H1 (cell line): Measurements from ENCODE around the gene CCNJ. TPM values are rescaled to one million over a fixed set of nuclear protein-coding genes. Genes with fewer than 3 reads are reported as not detected.
"Not testable (repeated sequence)": the region's sequence is repeated elsewhere in the genome, so short reads cannot be mapped to it uniquely, and the experiment has no call there.

Source experiments
- CTCF ChIA-PET: fragments of 300-600 bp; sonication (Branson Sonifier 250); formaldehyde crosslinking; loops from one replicate; lab custom pipeline; 2021; ENCODE audit not compliant: partially characterized antibody; lab: Charles Lee
- POLR2A ChIA-PET: fragments of 300-600 bp; sonication (Branson Sonifier 250); formaldehyde crosslinking; loops from one replicate; lab custom pipeline; 2021; ENCODE audit warnings: inconsistent platforms; ENCODE audit not compliant: partially characterized antibody; lab: Charles Lee
- DNase-seq, 2 experiments: peaks; one replicate each; pipeline versions ENCODE4 v3.0.0 to v3.0.0-alpha.2; 2010 to 2022; ENCODE audit warnings: low spot score in 2 of 2, low read depth in 1 of 2, mixed read lengths in 1 of 2
- FAIRE-seq: peaks from 2 replicates; lab custom pipeline; 2011; peaks lifted over from hg19 to GRCh38; lab: Jason Lieb, UNC
- H2AFZ ChIP-seq: 2 replicates; pipeline ENCODE4 v1.8.1; 2012; ENCODE audit warnings: low read length, inconsistent platforms
- H2AK5ac ChIP-seq: 2 replicates; pipeline ENCODE4 v1.6.1; 2013; ENCODE audit warnings: low read depth, low read length
- H2BK120ac ChIP-seq: replicated peaks from 2 replicates; pipeline ENCODE3; 2013; ENCODE audit warnings: low read depth, low read length, inconsistent platforms
- H2BK12ac ChIP-seq: 2 replicates; pipeline ENCODE4 v1.6.1; 2013; ENCODE audit warnings: low read depth, low read length
- H2BK15ac ChIP-seq: 2 replicates; pipeline ENCODE4 v1.6.1; 2013; ENCODE audit warnings: low read length
- H2BK20ac ChIP-seq: 2 replicates; pipeline ENCODE4 v1.6.1; 2013; ENCODE audit warnings: low read length
- H2BK5ac ChIP-seq: 2 replicates; pipeline ENCODE4 v1.6.1; 2013; ENCODE audit warnings: low read depth, low read length
- H3K14ac ChIP-seq: 2 replicates; pipeline ENCODE4 v1.6.1; 2013; ENCODE audit warnings: inconsistent platforms; ENCODE audit not compliant: insufficient read length
- H3K18ac ChIP-seq: 2 replicates; pipeline ENCODE4 v1.6.1; 2013; ENCODE audit warnings: low read length; ENCODE audit errors: extremely low read depth
- H3K23ac ChIP-seq: 2 replicates; pipeline ENCODE4 v1.6.1; 2013; ENCODE audit warnings: inconsistent platforms; ENCODE audit not compliant: insufficient read length
- H3K23me2 ChIP-seq: 2 replicates; pipeline ENCODE4 v1.6.1; 2013; ENCODE audit warnings: low read depth, low read length
- H3K27ac ChIP-seq: 2 replicates; pipeline ENCODE4 v1.6.1; 2011; ENCODE audit warnings: low read depth, low read length, inconsistent platforms
- H3K27me3 ChIP-seq, 4 experiments: replicated peaks in 1 of 4; 1 replicate in 1 of 4; 2 replicates in 3 of 4; pipeline versions ENCODE4 v1.6.1 to v1.8.1; 2011 to 2013; ENCODE audit warnings: low read length in 3 of 4, mild to moderate bottlenecking in 3 of 4, inconsistent platforms in 2 of 4, mixed read lengths in 2 of 4, moderate library complexity in 1 of 4; ENCODE audit not compliant: control insufficient read depth in 3 of 4, insufficient read depth in 3 of 4; ENCODE audit errors: extremely low read depth in 1 of 4
- H3K36me3 ChIP-seq, 4 experiments: 2 replicates each; pipeline versions ENCODE4 v1.6.1 to v1.8.1; 2011 to 2013; ENCODE audit warnings: mild to moderate bottlenecking in 4 of 4, low read length in 3 of 4, moderate library complexity in 2 of 4, control low read depth in 1 of 4, inconsistent platforms in 1 of 4; ENCODE audit not compliant: insufficient read depth in 4 of 4, control insufficient read depth in 2 of 4
- H3K4ac ChIP-seq: replicated peaks from 2 replicates; pipeline ENCODE3; 2013; ENCODE audit warnings: low read length, low read depth, mixed read lengths, inconsistent platforms; ENCODE audit not compliant: insufficient read length
- H3K4me1 ChIP-seq, 4 experiments: replicated peaks in 1 of 4; 1 replicate in 1 of 4; 2 replicates in 3 of 4; pipeline versions ENCODE4 v1.6.1 to v1.8.1; 2011 to 2013; ENCODE audit warnings: low read length in 3 of 4, inconsistent platforms in 2 of 4, mixed read lengths in 1 of 4; ENCODE audit not compliant: insufficient read depth in 4 of 4, control insufficient read depth in 3 of 4
- H3K4me2 ChIP-seq, 2 experiments: 2 replicates each; pipeline versions ENCODE4 v1.6.1 to v1.8.1; 2011 to 2013; ENCODE audit warnings: low read depth in 2 of 2, low read length in 2 of 2, control low read depth in 1 of 2, inconsistent platforms in 1 of 2, mild to moderate bottlenecking in 1 of 2; ENCODE audit not compliant: insufficient read depth in 1 of 2
- H3K4me3 ChIP-seq, 4 experiments: fragments of 200-600, 300-600 bp in 1 of 4; sonication (generic), shearing (Covaris generic), sonication (Bioruptor Twin) in 1 of 4; 2 replicates each; pipeline versions ENCODE4 v1.5.1 to v1.8.1; 2011 to 2016; ENCODE audit warnings: low read length in 4 of 4, low read depth in 3 of 4, control low read depth in 2 of 4, inconsistent platforms in 2 of 4, mild to moderate bottlenecking in 2 of 4, mixed read lengths in 1 of 4, moderate library complexity in 1 of 4; ENCODE audit not compliant: insufficient read depth in 2 of 4; ENCODE audit errors: extremely low read depth in 1 of 4
- H3K56ac ChIP-seq: replicated peaks from 2 replicates; pipeline ENCODE3; 2013; ENCODE audit warnings: low read depth, mild to moderate bottlenecking, mixed read lengths, low read length, inconsistent platforms; ENCODE audit not compliant: insufficient read length
- H3K79me1 ChIP-seq: 2 replicates; pipeline ENCODE4 v1.6.1; 2013; ENCODE audit warnings: low read depth, low read length, control low read depth
- H3K79me2 ChIP-seq, 2 experiments: 2 replicates each; pipeline versions ENCODE4 v1.6.1 to v1.8.1; 2012 to 2013; ENCODE audit warnings: low read length in 2 of 2, mild to moderate bottlenecking in 2 of 2, inconsistent platforms in 1 of 2; ENCODE audit not compliant: insufficient read depth in 2 of 2, control insufficient read depth in 1 of 2
- H3K9ac ChIP-seq, 4 experiments: replicated peaks in 1 of 4; 1 replicate in 1 of 4; 2 replicates in 3 of 4; pipeline versions ENCODE4 v1.6.1 to v1.8.1; 2011 to 2013; ENCODE audit warnings: low read depth in 3 of 4, low read length in 3 of 4, control low read depth in 2 of 4, mild to moderate bottlenecking in 2 of 4, moderate library complexity in 2 of 4, inconsistent platforms in 1 of 4; ENCODE audit errors: extremely low read depth in 1 of 4
- H3K9me3 ChIP-seq, 2 experiments: 2 replicates each; pipeline versions ENCODE4 v1.6.1 to v1.8.1; 2012 to 2013; ENCODE audit warnings: mild to moderate bottlenecking in 2 of 2, moderate library complexity in 2 of 2, control low read depth in 1 of 2, inconsistent platforms in 1 of 2, low read depth in 1 of 2, low read length in 1 of 2, mixed read lengths in 1 of 2; ENCODE audit not compliant: insufficient read depth in 2 of 2
- H4K20me1 ChIP-seq, 2 experiments: replicated peaks in 1 of 2; 2 replicates each; pipeline versions ENCODE3 to v1.8.1; 2011 to 2013; ENCODE audit warnings: inconsistent platforms in 2 of 2, low read length in 2 of 2, mild to moderate bottlenecking in 1 of 2; ENCODE audit not compliant: insufficient read depth in 2 of 2, control insufficient read depth in 1 of 2
- H4K5ac ChIP-seq: 2 replicates; pipeline ENCODE4 v1.6.1; 2013; ENCODE audit warnings: low read length, low read depth, mixed read lengths, inconsistent platforms; ENCODE audit not compliant: insufficient read length
- H4K8ac ChIP-seq: 2 replicates; pipeline ENCODE4 v1.8.0; 2013; ENCODE audit warnings: mild to moderate bottlenecking, moderate library complexity, low read length, inconsistent platforms; ENCODE audit not compliant: insufficient read depth; ENCODE audit errors: extremely low read depth
- H4K91ac ChIP-seq: replicated peaks from 2 replicates; pipeline ENCODE3; 2013; ENCODE audit warnings: low read length, mixed read lengths, inconsistent platforms; ENCODE audit not compliant: insufficient read length
- BCL11A ChIP-seq, 2 experiments: IDR thresholded peaks; one replicate each; pipeline ENCODE4 v1.6.1; 2011; ENCODE audit warnings: low read depth in 2 of 2, low read length in 2 of 2, mild to moderate bottlenecking in 2 of 2
- RAD21 ChIP-seq, 2 experiments: IDR thresholded peaks in 1 of 2; conservative IDR thresholded peaks in 1 of 2; 2 replicates each; pipeline ENCODE4 v1.6.1; 2011; ENCODE audit warnings: low read depth in 2 of 2, low read length in 2 of 2, improper control_type of control experiment in 1 of 2, inconsistent platforms in 1 of 2, mild to moderate bottlenecking in 1 of 2, moderate library complexity in 1 of 2
- WGBS, 2 experiments: shearing (Covaris generic) in 1 of 2; methylation state at CpG; one replicate each; pipeline versions ENCODE4 v1.1.6 to v1.1.7; 2013 to 2015; ENCODE audit warnings: low lambda C conversion rate in 2 of 2, mixed read lengths in 2 of 2, inconsistent platforms in 1 of 2, low coverage in 1 of 2, missing lambda C conversion rate in 1 of 2; ENCODE audit not compliant: insufficient replicate concordance in 2 of 2, insufficient coverage in 1 of 2, insufficient read length in 1 of 2; ENCODE audit errors: extremely low coverage in 1 of 2, missing lambda C conversion rate in 1 of 2; 5-methylcytosine and 5-hydroxymethylcytosine counted together
- polyA plus RNA-seq, 7 experiments: library from polyadenylated mRNA; depleted of rRNA in 3 of 7; stranded (reverse) in 5 of 7; unstranded in 2 of 7; fragments of >200 nt in 5 of 7; fragments of 200-250 nt in 2 of 7; gene quantifications; 1 replicate in 5 of 7; 2 replicates in 1 of 7; 4 replicates in 1 of 7; pipeline versions ENCODE4 v1.2.1 to v1.2.3, GENCODE V29; 2011 to 2013; ENCODE audit warnings: missing spikeins in 2 of 7, mixed read lengths in 2 of 7
- total RNA-seq: library from RNA; stranded (reverse); fragmentation: NEBNext Ultra II Directional; extraction: Animal tissue kit (Norgen Biotek cat#: 25700); gene quantifications from 2 replicates; pipeline ENCODE4 v1.2.1, GENCODE V29; 2021
- TF ChIP-seq, protein P1 (sequence below): IDR thresholded peaks from 2 replicates; pipeline ENCODE4 v1.6.1; 2011; ENCODE audit warnings: low read length, improper control_type of control experiment

The CCNJ gene
- total and polyA plus RNA-seq, 2 of the 8 experiments (the other 6 are each of a cell fraction or from before 2014, with no cell fraction given), result 31.4 to 34.7 TPM

- TF ChIP-seq, protein P1, sequence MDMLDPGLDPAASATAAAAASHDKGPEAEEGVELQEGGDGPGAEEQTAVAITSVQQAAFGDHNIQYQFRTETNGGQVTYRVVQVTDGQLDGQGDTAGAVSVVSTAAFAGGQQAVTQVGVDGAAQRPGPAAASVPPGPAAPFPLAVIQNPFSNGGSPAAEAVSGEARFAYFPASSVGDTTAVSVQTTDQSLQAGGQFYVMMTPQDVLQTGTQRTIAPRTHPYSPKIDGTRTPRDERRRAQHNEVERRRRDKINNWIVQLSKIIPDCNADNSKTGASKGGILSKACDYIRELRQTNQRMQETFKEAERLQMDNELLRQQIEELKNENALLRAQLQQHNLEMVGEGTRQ, result no peak
- TF ChIP-seq RAD21 (IDR thresholded peaks at IDR 0.05 in 1 of 2, conservative IDR thresholded peaks at IDR 0.05 in 1 of 2; ENCODE audit: low read depth in 2 of 2, low read length in 2 of 2) (no peak), BCL11A (IDR thresholded peaks at IDR 0.05; ENCODE audit: low read depth in 2 of 2, low read length in 2 of 2) (no peak)
Measured at GRCh38 chr10:96043033-96043892, at the start of gene CCNJ (continued).

DNA sequence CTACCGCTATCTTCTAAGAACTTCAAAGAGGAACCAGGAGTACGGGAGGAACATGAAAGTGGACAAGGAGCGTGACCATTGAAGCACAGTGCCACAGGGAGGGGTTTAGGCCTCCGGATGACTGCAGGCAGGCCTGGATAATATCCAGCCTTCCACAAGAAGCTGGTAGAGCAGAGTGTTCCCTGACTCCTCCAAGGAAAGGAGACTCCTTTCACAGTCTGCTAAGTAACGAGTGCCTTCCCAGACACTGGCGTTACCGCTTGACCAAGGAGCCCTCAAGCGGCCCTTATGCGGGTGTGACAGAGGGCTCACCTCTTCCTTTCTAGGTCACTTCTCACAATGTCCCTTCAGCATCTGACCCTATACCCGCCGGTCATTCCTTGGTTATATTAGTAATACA lies 49.0 kb upstream of the CCNJ start:
- H3K4me1 ChIP-seq, H3K79me1 ChIP-seq, H2BK5ac ChIP-seq, H3K9me3 ChIP-seq, DNase-seq, H3K23ac ChIP-seq, H3K4me2 ChIP-seq, H3K56ac ChIP-seq, H2BK120ac ChIP-seq, H2BK12ac ChIP-seq, H3K36me3 ChIP-seq, H3K18ac ChIP-seq, H4K8ac ChIP-seq, POLR2A ChIA-PET, H3K4me3 ChIP-seq, H2BK15ac ChIP-seq, H3K23me2 ChIP-seq, H3K9ac ChIP-seq, H3K4ac ChIP-seq, H4K91ac ChIP-seq, H3K79me2 ChIP-seq, H2AK5ac ChIP-seq, FAIRE-seq, CTCF ChIA-PET, H4K5ac ChIP-seq, H4K20me1 ChIP-seq, H2AFZ ChIP-seq, H3K14ac ChIP-seq, H3K27ac ChIP-seq, H2BK20ac ChIP-seq, H3K27me3 ChIP-seq: not testable (repeated sequence)
- 92% methylated on average over 11 of the region's 11 CpGs; no CpG with 5 or more reads in 1 of the 2 experiments for WGBS, 2 experiments
